MM.1S (cell line): ENCODE data around the gene KIAA1328.

ENCODE experiments used
- EZH2 ChIP-seq: fragments of 300-600 bp; sonication (generic); optimal IDR thresholded peaks from 2 replicates; pipeline ENCODE3; 2017; ENCODE audit warnings: low read depth, mild to moderate bottlenecking, antibody characterized with exemption, low read length, mixed read lengths
- EZH2phosphoT487 ChIP-seq: fragments of 300-600 bp; sonication (generic); IDR thresholded peaks from 2 replicates; pipeline ENCODE4 v1.6.1; 2018; ENCODE audit warnings: antibody characterized with exemption, low read length
- TF ChIP-seq, protein P1 (sequence below): fragments of 300-600 bp; sonication (generic); IDR thresholded peaks from 2 replicates; pipeline ENCODE4 v1.5.1; 2016; ENCODE audit warnings: antibody characterized with exemption, low read length, mixed read lengths

DNA sequence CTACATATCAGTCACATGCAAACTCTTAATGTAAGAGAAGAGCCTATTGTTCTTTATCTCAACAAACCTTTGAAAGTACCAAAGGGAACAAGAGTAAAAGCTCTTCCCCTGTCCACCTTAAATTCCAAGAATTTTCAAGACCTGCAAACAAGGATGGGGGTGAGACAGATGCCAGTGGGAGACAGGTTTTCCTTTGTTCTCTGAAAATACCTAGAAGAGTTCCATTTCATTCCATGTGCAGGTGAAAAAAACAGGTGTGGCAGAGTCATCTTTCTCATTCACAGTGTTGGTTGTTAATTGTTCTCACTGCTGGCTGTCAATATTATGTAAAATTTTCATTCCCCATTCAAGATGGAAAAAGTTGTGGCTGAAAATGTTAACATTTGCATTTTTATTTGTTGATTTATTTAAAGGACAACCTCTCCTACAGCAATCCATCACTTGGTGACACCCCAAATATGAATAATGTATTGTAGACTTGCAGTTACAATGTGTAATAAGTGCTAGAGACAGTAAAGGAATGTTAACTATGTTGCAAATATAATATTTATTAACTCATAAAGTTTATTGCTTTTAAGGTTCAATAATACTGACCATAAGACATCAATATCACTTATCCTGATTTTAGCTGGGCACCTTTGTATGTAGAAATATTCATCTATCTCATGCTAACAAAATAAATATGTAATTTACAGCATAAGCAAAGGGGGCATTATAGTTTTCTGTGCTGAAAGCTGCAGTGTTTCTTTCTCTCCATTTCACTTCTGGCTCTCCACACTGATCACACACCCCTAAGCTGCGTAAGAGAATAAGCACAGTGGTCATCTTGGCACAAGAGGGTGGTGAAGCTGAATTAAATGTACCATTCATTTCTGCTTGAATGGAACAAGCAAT, 347.0 kb downstream of the KIAA1328 start:
- TF ChIP-seq EZH2 = no peak
- TF ChIP-seq EZH2phosphoT487 = no peak
- TF ChIP-seq, protein P1, sequence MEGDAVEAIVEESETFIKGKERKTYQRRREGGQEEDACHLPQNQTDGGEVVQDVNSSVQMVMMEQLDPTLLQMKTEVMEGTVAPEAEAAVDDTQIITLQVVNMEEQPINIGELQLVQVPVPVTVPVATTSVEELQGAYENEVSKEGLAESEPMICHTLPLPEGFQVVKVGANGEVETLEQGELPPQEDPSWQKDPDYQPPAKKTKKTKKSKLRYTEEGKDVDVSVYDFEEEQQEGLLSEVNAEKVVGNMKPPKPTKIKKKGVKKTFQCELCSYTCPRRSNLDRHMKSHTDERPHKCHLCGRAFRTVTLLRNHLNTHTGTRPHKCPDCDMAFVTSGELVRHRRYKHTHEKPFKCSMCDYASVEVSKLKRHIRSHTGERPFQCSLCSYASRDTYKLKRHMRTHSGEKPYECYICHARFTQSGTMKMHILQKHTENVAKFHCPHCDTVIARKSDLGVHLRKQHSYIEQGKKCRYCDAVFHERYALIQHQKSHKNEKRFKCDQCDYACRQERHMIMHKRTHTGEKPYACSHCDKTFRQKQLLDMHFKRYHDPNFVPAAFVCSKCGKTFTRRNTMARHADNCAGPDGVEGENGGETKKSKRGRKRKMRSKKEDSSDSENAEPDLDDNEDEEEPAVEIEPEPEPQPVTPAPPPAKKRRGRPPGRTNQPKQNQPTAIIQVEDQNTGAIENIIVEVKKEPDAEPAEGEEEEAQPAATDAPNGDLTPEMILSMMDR = no peak
